Cardiac fibroblast (primary cell): ENCODE data around the gene MUC12.
"Not testable (repeated sequence)": the region's sequence is repeated elsewhere in the genome, so short reads cannot be mapped to it uniquely, and the experiment has no call there.

Experiments used
- DNase-seq, 2 donors: peaks; one replicate each; pipeline versions ENCODE4 v3.0.0 to v3.0.0-alpha.2; 2010; ENCODE audit warnings: low read depth in 2 of 2
- H3K4me3 ChIP-seq, 2 donors: replicated peaks in 1 of 2; 1 replicate in 1 of 2; 2 replicates in 1 of 2; pipeline ENCODE4 v1.5.1; 2011; ENCODE audit warnings: low read depth in 2 of 2, low read length in 2 of 2, mild to moderate bottlenecking in 2 of 2, moderate library complexity in 1 of 2
- CTCF ChIP-seq: IDR thresholded peaks from one replicate; pipeline ENCODE4 v1.5.1; 2011; ENCODE audit warnings: low read depth, mild to moderate bottlenecking, low read length, inconsistent platforms

The MUC12 gene

GRCh38 chr7:101002333-101002732, 33.0 kb downstream of the MUC12 start:
- DNase-seq, H3K4me3 ChIP-seq: not testable (repeated sequence)

GRCh38 chr7:101007361-101007760, 38.0 kb downstream of the MUC12 start:
- not testable (repeated sequence) for DNase-seq

GRCh38 chr7:101009629-101010028, 40.3 kb downstream of the MUC12 start:
- TF ChIP-seq CTCF, result no peak
- no peak overlapping the region for H3K4me3 ChIP-seq
- no peak for DNase-seq

More at GRCh38 chr7:101007361-101007760, 38.0 kb downstream of the MUC12 start:
- H3K4me3 ChIP-seq, result not testable (repeated sequence)

- no peak for TF ChIP-seq CTCF
- no peak for DNase-seq
- H3K4me3 ChIP-seq, result no peak overlapping the region
Measured at GRCh38 chr7:101012931-101013330, 43.6 kb downstream of the MUC12 start.

- TF ChIP-seq CTCF, result no peak
- H3K4me3 ChIP-seq, result no peak overlapping the region
- no peak for DNase-seq
Measured at GRCh38 chr7:101015626-101016025, 46.3 kb downstream of the MUC12 start.

- H3K4me3 ChIP-seq, result peak overlapping the region; percentile 40 to 60
- TF ChIP-seq CTCF, result no peak
Measured at GRCh38 chr7:101017064-101017777, 47.9 kb downstream of the MUC12 start.

GRCh38 chr7:101018271-101019167, 49.2 kb downstream of the MUC12 start:
- DNase-seq, result no peak
- TF ChIP-seq CTCF, result no peak
- H3K4me3 ChIP-seq, result no peak overlapping the region

More at GRCh38 chr7:101017064-101017777, 47.9 kb downstream of the MUC12 start:
- peak; percentile 89 to 91 for DNase-seq
